NCI-H526 (cell line): ENCODE measurements around the gene NYAP1.
A peak's percentile ranks its signal among the peaks of the same experiment; 100 is the strongest.

Source experiments
- DNase-seq, 2 experiments: peaks; one replicate each; lab custom pipeline; 2025; lab: John Stamatoyannopoulos, UW

Gene NYAP1

DNA sequence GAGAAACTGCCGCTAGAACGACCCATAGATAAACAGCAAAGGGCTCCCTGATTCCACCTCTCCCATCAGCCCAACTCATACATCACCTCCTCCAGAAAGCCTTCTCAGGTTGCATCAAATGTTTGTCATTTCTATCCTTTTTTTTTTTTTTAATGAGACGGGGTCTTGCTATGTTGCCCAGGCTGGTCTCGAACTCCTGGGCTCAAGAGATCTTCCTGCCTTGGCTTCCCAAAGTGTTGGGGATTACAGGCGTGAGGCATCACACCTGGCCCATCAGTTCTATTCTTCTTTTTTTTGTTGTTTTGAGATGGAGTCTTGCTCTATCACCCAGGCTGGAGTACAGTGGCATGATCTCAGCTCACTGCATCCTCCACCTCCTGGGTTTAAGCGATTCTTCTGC, 26.7 kb upstream of the NYAP1 start:
- DNase-seq = no peak

DNA sequence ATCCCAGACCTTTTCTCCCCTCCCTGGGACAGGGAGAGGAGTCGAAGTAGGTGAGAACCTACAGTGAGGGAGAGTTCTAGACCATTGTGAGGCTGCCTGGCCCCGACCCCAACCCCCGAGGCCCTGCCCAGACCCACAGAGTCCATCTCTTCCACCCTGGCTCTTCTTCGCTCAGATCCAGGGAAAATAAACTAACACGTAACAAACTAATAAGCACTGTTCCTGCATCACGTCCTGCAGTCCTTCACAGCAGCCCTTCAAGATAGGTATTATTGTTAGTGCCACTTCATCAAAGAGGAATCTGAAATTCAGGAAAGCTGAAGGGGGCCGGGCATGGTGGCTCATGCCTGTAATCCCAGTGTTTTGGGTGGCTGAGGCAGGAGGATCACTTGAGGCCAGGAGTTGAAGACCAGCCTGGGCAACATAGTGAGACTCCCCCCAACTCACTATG, 19.5 kb upstream of the NYAP1 start, which contains the start of gene SPACDR:
TSS of gene SPACDR (minus strand) at position 51 of the 451 bp plus-strand sequence. CDS start 235 bp downstream, outside the sequence.
- DNase-seq = no peak

DNA sequence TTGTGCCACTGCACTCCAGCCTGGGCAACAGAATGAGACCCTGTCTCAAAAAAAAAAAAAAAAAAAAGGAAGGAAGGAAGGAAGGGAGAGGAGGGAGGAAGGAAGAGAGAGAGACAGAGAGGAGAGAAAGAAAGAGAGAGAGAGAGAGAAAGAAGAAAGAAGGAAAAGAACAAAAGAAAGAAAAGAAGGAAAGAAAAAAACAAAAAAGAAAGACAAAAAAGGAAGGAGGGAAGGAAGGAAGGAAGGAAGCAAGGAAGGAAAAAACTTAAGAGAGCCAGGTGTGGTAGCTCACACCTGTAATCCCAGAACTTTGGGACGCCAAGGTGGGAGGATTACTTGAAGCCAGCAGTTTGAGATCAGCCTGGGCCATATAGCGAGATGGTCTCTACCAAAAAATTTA, 18.9 kb upstream of the NYAP1 start:
- DNase-seq = no peak

DNA sequence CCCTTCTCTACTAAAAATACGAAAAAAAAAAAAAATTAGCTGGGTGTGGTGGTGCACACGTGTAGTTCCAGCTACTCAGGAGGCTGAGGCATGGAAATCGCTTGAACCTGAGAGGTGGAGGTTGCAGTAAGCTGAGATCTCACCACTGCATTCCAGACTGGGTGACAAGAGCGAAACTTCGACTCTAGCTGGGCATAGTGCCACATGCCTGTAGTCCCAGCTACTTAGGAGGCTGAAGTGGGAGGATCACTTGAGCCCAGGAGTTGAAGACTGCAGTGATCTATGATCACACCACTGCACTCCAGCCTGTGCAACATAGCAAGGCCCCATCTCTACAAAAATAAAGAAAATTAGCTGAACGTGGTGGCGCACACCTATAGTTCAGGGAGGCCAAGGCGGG, 18.4 kb upstream of the NYAP1 start:
- DNase-seq = no peak

DNA sequence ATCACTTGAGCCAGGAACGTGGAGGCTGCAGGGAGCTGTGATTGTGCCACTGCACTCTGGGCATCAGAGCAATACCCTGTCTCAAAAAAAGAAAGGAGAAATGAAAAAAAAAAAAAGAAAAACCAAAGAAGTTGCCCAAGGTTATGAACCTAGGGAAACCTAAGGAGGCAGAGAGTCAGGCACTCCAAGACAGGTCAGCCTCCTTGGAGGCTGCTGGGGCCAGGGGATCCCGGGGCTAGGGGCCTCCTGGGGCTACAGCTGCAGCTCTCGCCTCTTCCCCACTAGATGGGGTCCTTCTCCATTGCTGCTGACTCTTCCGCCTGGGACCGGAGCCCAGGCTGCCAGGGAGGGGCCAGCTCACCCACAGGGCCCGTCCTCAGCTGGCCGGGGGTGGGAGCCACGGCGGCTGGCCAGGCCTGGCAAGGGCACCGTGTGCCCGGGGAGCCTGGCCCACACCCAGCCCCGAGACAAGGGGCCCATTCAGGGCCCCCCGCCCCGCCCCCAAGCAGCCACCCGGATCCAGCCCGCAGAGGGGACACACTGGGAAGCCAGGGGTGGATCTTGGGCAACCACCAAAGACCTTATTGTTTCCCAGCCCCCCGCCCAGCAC, 17.9 kb upstream of the NYAP1 start:
- peak; percentile 46 to 80 for DNase-seq

DNA sequence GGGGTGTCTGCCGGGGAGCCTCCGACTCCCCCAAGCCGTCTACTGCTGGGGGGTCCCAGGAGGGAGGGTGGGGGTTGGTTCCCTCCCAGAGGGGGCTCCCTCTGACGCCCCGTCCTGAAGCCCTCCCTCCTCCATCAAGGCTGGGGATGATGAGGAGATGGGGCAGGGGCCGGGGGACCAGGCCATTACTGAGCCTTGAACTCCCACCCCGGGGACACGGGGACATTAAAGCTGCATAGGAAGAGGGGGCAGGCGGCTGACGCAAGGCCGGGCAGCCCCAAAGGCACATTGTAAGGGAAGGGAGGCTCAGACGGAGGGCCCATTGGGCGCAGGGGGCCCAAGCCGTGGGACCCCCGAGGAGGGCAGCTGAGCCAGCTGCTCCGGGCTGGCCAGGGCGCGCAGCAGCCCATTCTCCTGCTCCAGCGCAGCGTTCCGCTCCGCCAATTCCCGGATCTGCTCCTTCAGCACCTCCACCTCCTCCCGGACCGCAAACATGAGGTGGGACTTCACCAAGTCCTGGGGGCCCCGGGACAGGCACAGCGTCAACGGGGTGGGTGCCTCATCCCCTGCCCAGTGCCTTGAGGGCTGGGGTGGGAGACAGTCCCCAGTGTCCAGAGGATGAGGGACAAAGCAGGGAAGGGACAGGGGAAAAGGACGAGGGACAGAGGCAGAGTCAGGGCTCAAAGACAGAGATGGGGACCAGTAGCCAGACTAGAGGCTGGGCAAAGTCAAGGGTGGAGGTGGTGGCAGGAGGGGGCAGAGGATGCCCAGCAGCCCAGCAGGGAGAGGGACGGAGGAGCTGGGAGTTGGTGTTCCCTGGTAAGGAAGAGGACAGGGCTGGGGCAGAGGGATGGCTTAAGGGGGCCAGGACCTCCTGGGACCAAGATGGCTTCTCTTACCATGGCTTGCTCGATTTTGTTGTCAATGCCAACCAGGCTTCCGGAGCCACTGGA, 16.8 kb upstream of the NYAP1 start:
- DNase-seq = peak in 1 of 2 experiments; percentile 18

DNA sequence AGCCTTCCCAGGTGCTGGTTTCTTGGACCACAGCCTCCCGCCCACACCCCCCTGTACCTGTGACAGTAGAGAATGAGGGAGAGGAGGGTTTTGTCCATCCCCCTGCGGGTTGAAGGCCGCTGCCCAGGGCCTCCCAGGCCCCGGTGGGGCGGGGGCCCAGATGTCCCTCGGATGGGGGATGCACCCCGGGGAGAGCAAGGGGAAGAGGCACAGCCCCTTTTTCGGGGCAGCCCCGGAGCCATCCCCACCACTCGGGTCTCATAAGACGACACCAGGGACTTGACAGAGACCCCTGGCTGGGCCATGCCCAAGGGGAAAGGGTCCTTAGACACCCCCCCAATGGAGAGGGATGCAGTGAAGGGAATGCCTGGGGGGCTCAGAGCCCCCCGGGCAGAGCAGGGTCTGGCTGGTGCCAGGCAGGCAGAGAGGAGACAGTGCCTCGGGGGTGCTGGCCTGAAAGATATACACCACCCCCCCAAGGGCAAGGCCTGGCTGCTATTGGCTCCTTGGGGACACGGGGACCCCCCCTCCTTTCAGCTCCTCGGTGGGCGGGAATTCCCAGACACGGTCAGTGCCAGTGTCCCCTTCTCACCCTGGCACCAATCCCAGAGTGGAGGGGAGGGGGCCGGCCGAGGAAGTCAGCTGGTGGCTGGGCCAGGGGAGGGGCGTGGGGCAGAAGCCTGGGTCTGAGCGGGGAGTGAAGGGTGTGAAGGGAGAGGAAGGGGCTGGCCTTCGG, 15.9 kb upstream of the NYAP1 start:
- no peak for DNase-seq

DNA sequence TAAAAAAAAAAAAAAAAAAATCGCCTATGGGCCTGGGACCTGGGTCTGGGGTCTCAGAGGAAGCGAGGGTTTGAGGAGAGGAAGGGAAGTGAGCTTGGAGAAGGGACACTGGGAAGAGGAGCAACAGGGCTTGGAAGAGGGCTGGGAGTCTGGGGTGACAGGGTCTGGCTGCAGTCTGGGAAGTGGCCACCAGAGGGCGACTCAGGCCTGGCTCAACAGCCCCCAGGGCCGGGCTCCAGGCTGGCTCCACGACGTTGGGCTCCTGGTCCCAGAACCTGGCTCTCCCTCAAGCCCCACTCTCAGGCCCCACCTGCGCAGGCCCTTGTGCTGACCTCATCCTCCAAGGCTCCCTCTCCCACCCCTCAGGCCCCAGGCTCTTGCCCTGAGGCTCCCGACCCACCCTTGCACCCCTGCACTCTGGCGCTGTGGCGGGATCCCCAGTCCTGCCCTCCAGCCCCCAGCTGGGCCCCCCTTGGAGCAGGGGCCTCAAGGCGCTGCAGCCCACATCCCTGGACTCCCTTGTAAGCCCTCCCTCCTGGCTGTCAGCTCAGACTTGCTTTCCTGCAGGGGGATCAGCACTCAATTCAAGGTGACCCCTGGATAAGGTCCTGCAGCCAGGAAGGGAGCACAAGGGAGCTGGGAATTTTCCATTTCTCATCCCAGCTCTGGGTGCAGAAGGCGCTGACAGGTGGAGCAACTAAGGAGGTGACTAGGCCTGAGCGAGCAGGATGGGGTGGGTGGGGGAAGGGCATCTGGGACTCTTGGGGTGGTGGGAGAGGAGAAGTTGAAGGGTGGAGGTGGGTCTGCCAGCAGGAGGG, 14.3 kb upstream of the NYAP1 start:
- DNase-seq = peak; percentile 19 to 90

DNA sequence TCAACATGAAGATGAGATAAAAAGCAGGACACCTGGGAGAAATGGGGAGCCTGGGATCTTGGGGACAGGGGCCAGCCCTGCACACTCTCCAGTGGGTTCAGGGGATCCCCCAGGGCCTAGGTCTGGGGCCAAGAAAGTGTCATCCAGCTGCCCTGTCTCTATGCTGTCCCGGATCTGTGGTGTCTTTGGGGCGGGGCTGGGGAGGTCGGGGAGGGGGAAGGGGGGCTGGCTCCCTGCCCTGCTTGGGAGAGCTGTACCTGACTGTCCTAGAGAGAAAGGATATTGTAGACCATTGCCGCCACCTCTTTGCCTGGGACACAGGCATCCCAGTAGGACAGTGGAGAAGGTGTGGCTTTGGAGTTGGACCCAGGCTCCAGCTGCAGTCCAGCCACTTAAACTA, 12.7 kb upstream of the NYAP1 start:
- no peak for DNase-seq

DNA sequence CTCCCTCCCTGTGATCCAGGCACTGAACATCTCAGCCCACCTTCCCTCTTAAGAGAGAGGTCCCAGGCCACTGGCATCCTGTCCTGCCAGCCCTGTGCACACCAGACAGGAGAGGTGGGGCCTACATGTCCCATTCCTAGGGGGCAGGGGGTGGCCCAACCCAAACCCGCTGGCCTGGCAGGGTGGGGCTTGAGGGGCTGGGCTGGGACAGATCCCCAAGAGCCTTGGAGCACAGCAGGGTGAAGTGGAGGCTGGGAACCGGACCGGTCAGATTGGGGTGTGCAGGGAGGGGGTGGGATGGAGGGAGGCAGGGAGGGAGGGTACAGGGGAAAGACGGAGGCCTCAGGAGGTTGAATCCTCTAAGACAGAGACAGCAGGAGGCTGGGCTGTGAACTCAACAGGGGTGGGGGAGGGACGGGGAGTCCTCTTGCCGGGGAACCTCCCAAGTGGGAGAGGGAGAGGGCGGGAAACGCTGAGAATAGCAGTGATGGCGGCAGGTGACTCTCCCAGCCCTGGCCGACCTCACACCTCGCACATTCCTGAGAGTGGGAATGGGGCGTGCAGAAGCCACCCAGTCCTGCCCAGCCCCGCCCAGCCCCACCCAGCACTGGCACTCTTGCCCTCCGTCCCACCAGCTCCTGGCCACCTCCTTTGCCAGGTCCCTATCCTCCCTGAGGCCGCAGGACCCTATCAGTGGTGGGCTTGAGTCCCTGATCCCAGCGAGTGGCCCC, 11.4 kb upstream of the NYAP1 start:
- no peak for DNase-seq

DNA sequence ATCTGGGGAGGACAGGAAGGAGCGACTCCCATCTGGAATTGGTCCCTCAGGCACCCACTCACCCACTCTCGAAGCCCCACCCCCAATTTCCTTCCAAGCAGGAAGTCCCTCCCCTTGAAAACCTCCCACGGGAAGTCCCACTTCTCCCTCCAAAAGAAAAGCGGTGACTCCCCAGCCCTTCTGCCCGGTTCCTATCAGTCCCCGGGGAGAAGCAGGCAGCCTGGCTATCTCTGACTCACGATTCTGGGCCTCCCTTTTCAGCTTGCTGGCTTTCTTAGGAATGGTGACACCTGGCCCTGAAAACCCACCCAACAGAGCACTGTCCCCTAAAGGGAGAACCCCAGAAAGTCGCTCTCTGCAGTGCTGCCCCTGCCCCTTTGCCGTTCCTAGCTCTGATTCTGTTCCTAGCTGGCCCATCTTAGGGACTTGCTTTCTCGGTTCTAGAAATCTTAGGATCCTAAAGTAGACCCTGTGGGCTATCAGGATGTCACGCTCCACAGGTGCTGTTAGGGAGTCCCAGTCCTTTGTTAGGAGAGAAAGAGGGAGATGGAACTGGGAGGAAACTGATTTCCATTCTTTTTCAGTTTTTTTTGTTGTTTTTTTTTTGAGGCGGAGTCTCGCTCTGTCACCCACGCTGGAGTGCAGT, 10.8 kb upstream of the NYAP1 start:
- DNase-seq = no peak

DNA sequence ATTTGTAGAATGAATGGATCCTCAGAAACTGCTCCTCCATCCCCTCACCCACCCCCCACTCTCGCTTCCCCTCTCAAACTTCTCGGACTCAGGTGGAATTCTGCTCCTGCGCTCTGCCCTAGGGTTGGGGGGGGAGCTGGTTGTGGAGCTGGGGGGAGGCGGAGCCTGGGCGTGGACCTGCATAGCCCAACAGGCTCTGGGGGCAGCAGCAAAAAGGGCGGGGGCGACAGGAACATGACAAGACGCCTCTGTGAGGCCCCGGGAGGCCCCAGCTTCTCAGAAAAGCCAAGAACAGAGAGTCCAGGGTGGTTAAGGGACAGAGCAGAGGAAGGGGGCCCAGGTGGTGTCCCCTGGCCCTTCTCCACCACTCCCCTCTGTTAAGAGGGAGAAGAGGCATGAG, 8.2 kb upstream of the NYAP1 start:
- DNase-seq = no peak

DNA sequence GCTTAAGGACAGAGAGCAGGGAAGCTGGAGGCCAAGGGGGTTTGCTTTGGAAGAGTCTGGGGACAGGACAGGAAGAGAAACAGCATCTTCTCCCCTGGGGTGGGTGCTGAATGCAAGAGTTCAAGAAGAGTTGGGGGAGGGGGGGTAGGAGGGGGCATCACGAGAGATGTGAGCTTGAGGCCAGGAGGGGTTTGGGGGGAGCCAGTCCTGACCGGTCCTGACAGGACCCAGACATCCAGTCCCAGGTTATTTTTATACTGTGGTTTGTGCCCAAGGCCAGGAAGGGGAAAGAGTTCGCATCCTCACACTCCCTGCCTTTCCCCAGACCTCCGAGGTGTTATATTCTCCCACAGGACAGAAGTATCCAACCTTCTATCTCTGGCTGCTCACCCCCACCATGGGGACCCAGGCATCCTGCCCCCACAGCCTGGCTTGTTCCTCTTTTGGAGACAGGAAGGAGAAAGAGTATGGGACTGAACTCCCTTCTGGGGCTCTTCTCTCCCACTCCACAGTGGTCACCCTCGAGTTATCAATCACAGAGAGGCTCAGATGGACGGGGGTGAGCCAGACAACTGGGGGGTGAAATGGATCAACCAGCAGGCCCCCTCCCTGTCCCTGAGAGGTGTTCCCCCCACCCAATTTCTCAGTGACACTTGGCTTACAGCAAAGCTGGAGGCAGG, 7.5 kb upstream of the NYAP1 start:
- DNase-seq = no peak

DNA sequence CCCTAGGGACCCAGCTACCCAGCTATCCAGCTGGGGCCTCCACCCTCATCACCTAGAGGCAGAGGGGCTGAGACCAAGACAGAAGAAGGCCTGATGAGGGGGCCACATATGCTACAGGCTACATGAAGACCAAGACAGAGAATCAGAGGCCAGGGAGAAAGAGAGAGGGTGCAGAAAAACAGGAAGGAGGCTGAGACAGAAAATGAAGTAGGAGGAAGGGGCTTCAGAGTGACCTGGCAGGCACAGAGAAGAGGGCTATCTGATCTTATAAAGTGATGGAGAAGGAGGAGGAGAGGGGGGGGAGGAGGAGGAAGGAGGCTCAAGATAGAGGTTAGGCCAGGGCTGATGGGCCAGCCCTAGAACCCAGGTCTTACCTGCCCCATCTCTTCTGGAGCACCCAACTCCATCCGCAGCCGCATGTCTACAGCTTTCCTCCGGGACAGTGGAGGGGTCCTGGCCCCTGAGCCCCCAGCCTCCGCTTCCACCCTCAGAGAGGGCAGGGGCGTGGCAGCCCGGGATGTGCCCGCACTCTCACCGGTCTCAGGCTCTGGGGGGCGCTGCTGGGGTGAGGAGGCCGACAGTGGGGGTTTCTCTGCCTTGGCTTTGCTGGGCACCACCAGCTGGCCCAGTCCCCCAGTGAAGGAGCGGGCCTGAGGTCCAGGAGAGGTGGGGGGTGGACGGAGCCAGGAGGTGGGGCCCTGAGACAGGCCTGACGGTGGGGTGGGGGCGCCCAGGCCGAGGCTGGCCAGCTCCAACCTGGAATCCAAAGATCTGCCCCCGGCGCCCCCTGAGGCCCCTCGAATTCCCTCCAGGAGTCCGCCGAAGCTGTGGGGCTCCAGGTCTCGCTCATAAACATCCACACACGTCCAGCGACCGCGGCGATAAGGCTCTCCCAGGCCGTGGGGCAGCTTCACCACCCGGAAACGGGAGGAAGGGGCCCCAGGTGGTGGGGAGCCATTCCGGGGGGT, 6.5 kb upstream of the NYAP1 start:
- peak in 1 of 2 experiments; percentile 50 for DNase-seq

DNA sequence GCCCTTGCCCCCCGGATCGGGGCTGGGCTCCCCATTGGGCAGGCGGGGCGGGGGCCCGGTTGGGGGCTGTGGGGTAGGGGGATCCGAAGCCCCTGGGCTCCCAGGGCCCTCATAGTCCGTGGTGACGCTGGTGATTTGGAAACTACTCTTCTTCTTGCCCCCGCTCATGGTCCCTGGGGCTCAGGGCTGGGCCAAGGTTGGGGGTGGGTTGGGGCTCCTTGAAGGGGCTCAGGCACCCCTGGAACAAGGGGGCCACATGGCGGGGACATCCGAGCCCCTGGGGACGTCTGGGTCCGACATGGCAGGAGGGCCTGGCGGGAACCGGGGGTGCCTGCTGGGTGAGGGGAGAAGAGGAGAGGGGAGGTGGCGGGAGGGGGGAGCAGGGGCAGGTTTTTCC, 5.9 kb upstream of the NYAP1 start:
- peak in 1 of 2 experiments; percentile 49 for DNase-seq

DNA sequence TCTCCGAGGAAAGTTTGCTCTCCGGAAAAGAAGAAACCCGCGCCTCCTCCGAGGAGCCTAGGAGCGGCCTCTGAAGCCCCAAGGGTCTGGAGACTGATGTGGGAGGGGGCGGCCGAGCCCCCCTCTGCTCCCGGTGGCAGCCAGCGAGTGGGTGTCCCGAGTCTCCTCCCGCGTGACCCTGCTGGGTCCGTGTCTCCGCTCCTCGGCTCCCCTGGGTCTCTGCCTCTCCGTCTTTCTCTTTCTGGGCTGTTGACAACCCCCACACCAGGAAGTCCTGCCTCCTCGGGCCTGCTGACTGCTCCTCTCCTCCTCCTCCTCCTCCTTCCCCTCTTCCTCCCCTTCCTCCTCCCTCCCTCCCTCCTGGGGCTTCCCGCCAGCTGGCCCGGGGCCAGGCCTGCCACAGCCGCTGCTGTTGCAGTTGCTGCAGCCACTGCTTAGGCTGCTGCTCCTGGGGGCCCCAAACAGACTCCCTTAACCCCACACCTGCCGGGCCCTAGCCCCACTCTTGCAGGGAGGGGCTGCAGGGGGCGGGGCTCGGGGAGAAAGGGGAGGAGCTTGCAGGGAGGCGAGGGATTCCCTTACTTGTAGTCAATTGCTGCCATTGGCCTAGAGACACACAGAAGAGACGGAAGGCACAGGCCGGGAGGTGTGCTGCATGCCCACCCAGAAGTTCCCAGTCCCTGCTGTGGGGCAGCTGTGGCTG, 4.6 kb upstream of the NYAP1 start, which contains the start of gene TSC22D4:
TSS of gene TSC22D4 (minus strand) at position 257 of the 703 bp plus-strand sequence. CDS start 1,176 bp downstream, outside the sequence.
- DNase-seq = peak; percentile 94

DNA sequence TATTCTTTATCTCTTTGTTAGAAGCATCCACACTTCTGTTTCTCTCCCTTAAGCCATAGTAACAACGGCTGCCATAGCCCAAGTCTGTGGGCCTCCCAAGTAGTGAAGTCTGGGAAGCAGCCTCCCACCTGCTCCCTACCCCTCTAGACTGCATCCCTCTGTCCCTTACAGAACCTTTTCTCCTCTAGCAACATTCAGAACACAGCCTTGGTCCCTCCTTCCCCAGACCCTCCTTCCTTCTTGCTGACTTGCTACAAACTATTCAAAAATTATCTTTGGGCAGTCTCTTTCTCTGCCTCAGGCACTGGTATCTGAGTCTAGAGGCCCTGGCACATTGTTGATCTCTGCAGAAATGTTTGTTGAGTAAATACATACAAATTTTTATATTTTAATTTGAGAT, 2.3 kb upstream of the NYAP1 start:
- no peak for DNase-seq

DNA sequence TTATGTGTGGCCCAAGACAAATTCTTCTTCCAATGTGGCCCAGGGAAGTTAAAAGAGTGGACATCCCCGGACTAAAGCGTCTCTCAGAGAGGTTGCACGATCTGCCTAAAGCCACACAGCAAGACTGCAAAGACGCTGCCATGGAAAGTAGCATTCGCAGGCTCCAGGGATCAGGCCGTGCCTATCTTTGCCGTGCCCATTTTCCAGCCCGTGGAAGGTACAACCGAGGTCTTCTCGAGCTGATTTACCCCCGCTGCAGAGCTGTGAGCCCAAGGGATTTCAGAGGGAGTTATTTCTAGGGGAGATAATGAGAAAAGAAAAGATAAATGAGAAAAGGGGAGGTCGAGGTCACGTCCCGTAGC, 1.0 kb upstream of the NYAP1 start:
- no peak for DNase-seq
